GM12891 (cell line): ENCODE data around the gene PAIP1.

Source experiments
- POLR2A ChIP-seq: IDR thresholded peaks from 2 replicates; pipeline ENCODE4 v1.6.1; 2011; ENCODE audit warnings: low read depth, low read length, control low read depth
- POLR2AphosphoS5 ChIP-seq: IDR thresholded peaks from 2 replicates; pipeline ENCODE4 v1.6.1; 2011; ENCODE audit warnings: low read depth, low read length, control low read depth

GRCh38 chr5:43571237-43571636 is 14.4 kb upstream of the PAIP1 start:
- TF ChIP-seq POLR2A (no peak), POLR2AphosphoS5 (no peak)
